Gastrocnemius medialis (tissue), 4 donors: ENCODE measurements around the gene APP. TPM values are rescaled to one million over a fixed set of nuclear protein-coding genes. Genes with fewer than 3 reads are reported as not detected.

Source experiments
- ATAC-seq, 2 donors: fragments of 150-250 bp; one replicate each; pipeline ENCODE4 v1.9.1; 2016
- DNase-seq, 2 donors: peaks; one replicate each; pipeline ENCODE4 v3.0.0-alpha.2; 2019
- H3K27ac ChIP-seq, 4 donors: fragments of 200-600 bp; sonication (generic); 1 replicate in 1 of 4; 2 replicates in 3 of 4; pipeline ENCODE4 v1.5.1; 2016 to 2018; ENCODE audit warnings: mild to moderate bottlenecking in 2 of 4, moderate library complexity in 1 of 4
- H3K27me3 ChIP-seq, 3 donors: fragments of 200-600 bp; sonication (generic) in 2 of 3; 1 replicate in 1 of 3; 2 replicates in 2 of 3; pipeline versions ENCODE4 v1.5.1 to v1.6.0; 2016 to 2019; ENCODE audit warnings: mild to moderate bottlenecking in 1 of 3, moderate library complexity in 1 of 3
- H3K36me3 ChIP-seq, 2 donors: fragments of 200-600 bp; sonication (generic) in 1 of 2; one replicate each; pipeline ENCODE4 v1.5.1; 2017 to 2018
- H3K4me1 ChIP-seq, 2 donors: fragments of 200-600 bp; sonication (generic) in 1 of 2; one replicate each; pipeline ENCODE4 v1.5.1; 2016 to 2017; ENCODE audit warnings: mild to moderate bottlenecking in 2 of 2
- H3K4me3 ChIP-seq, 4 donors: fragments of 200-600 bp; sonication (generic) in 3 of 4; 1 replicate in 1 of 4; 2 replicates in 3 of 4; pipeline ENCODE4 v1.5.1; 2016 to 2019; ENCODE audit warnings: mild to moderate bottlenecking in 2 of 4
- H3K9me3 ChIP-seq, 3 donors: fragments of 200-600 bp; sonication (generic) in 2 of 3; 1 replicate in 1 of 3; 2 replicates in 2 of 3; pipeline ENCODE4 v1.5.1; 2016 to 2019
- POLR2A ChIP-seq, 2 donors: fragments of 450-650 bp; IDR thresholded peaks; one replicate each; pipeline ENCODE4 v1.6.1; 2017; ENCODE audit warnings: antibody characterized with exemption in 2 of 2, mild to moderate bottlenecking in 2 of 2, moderate library complexity in 2 of 2
- in situ Hi-C, 4 donors: fragments of 200-750 bp; cut with MboI; loops; one replicate each; pipeline versions ENCODE4 v1.15.0 to v1.8.0; 2017; ENCODE audit warnings: low sequenced_read_pairs in 4 of 4
- intact Hi-C: fragments of 100-400 bp; cut with DNase I; formaldehyde crosslinking; loops from one replicate; pipeline ENCODE4 v1.15.1; 2023; ENCODE audit warnings: low total_unique reads
- total RNA-seq, 4 donors: library from RNA; depleted of rRNA; stranded (reverse); fragments of >200 nt; gene quantifications; one replicate each; pipeline versions ENCODE4 v1.1.0 to v1.2.3, GENCODE V29; 2016
- TF ChIP-seq, protein P1 (sequence below), 5 experiments: fragments of 450-650 bp in 3 of 5; fragments of 200-600 bp in 2 of 5; sonication (generic) in 2 of 5; IDR thresholded peaks in 4 of 5; conservative IDR thresholded peaks in 1 of 5; 1 replicate in 4 of 5; 2 replicates in 1 of 5; pipeline ENCODE4 v1.5.1; 2016 to 2019; ENCODE audit warnings: antibody characterized with exemption in 5 of 5, mild to moderate bottlenecking in 3 of 5, moderate library complexity in 3 of 5

APP gene
- total RNA-seq, 4 donors from 2014 or later = 45.8 to 73.2 (median 70.1) TPM

- Histone ChIP-seq H3K36me3 (no peaks in the 10 kb centered on the region), H3K27me3 (no peaks in the 10 kb centered on the region), H3K27ac (no peak overlapping the region), H3K4me1 (peaks cover 0 to 6% of the 10 kb centered on the region in 2 donors), H3K4me3 (no peak overlapping the region), H3K9me3 (no peaks in the 10 kb centered on the region)
- TF ChIP-seq POLR2A (IDR thresholded peaks at IDR 0.05) = no peak
- TF ChIP-seq, protein P1, sequence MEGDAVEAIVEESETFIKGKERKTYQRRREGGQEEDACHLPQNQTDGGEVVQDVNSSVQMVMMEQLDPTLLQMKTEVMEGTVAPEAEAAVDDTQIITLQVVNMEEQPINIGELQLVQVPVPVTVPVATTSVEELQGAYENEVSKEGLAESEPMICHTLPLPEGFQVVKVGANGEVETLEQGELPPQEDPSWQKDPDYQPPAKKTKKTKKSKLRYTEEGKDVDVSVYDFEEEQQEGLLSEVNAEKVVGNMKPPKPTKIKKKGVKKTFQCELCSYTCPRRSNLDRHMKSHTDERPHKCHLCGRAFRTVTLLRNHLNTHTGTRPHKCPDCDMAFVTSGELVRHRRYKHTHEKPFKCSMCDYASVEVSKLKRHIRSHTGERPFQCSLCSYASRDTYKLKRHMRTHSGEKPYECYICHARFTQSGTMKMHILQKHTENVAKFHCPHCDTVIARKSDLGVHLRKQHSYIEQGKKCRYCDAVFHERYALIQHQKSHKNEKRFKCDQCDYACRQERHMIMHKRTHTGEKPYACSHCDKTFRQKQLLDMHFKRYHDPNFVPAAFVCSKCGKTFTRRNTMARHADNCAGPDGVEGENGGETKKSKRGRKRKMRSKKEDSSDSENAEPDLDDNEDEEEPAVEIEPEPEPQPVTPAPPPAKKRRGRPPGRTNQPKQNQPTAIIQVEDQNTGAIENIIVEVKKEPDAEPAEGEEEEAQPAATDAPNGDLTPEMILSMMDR (IDR thresholded peaks at IDR 0.05 in 4 of 5, conservative IDR thresholded peaks at IDR 0.05 in 1 of 5) = no peak
- ATAC-seq (no peak), DNase-seq (no peak)
- in situ Hi-C loops (no loop called here), intact Hi-C loops (no loop called here)
Measured at GRCh38 chr21:26064506-26064905, 106.1 kb downstream of the APP start.

GRCh38 chr21:26061437-26061836 is 109.1 kb downstream of the APP start:
- no peaks in the 10 kb centered on the region for H3K36me3 ChIP-seq
- TF ChIP-seq, protein P1 (IDR thresholded peaks at IDR 0.05 in 4 of 5, conservative IDR thresholded peaks at IDR 0.05 in 1 of 5) = no peak
- TF ChIP-seq POLR2A (IDR thresholded peaks at IDR 0.05) = no peak
- peaks cover 0 to 6% of the 10 kb centered on the region in 2 donors for H3K4me1 ChIP-seq
- in situ Hi-C loops (no loop called here), intact Hi-C loops (no loop called here)
- H3K27ac ChIP-seq = peak overlapping the region in 2 of 4 donors; percentile 3 to 6
- no peak overlapping the region for H3K4me3 ChIP-seq
- DNase-seq = no peak
- H3K27me3 ChIP-seq = no peaks in the 10 kb centered on the region
- ATAC-seq = peak; percentile 62 to 80
- no peaks in the 10 kb centered on the region for H3K9me3 ChIP-seq

GRCh38 chr21:26060335-26061115 is 110.0 kb downstream of the APP start:
- intact Hi-C loops (no loop called here), in situ Hi-C loops (no loop called here)
- ATAC-seq (no peak), DNase-seq (no peak)
- Histone ChIP-seq H3K36me3 (no peaks in the 10 kb centered on the region), H3K27ac (peak overlapping the region; percentile 2 to 45 (median 26)), H3K4me1 (peaks cover 0 to 6% of the 10 kb centered on the region in 2 donors), H3K27me3 (no peaks in the 10 kb centered on the region), H3K4me3 (no peak overlapping the region), H3K9me3 (no peaks in the 10 kb centered on the region)
- no peak for TF ChIP-seq POLR2A (IDR thresholded peaks at IDR 0.05)
- TF ChIP-seq, protein P1 (IDR thresholded peaks at IDR 0.05 in 4 of 5, conservative IDR thresholded peaks at IDR 0.05 in 1 of 5) = no peak

DNA sequence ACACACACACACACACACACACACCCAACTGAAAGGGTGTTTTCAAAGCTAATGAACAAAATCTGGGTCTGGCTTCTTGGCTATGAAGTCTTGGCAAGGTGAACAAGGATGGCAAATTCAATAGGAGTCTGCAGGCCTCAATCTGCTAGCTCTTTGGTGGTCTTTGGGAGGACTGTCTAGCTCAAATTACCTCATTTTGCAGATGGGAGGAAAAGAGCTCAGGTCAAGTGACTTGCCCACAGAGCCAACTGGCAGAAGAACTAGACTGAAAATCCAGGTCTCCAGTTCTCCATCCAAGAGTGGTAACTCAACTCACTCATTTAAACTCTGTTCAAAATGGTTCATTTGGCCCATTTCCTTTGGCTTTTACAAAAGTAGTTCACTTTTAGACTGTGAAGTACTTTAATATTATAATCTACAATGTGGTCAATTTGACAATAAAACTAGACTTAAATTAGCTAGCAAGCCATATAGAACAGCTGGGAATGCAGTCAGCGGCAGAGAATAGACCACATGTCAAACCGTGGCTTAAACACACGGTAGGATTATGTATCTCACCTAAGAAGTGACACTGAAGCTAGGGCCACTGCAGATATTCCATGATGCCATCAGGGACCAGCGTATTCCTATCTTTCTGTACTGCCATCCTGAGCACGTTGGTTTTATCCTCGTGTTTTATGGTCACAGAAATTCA is 112.9 kb downstream of the APP start:
- H3K4me1 ChIP-seq = peaks cover 0 to 6% of the 10 kb centered on the region in 2 donors
- no peaks in the 10 kb centered on the region for H3K9me3 ChIP-seq
- DNase-seq = no peak

More for the DNA sequence above, 112.9 kb downstream of the APP start:
- TF ChIP-seq POLR2A (IDR thresholded peaks at IDR 0.05) = no peak
- TF ChIP-seq, protein P1 (IDR thresholded peaks at IDR 0.05 in 4 of 5, conservative IDR thresholded peaks at IDR 0.05 in 1 of 5) = no peak
- Histone ChIP-seq H3K27me3 (no peaks in the 10 kb centered on the region), H3K36me3 (no peaks in the 10 kb centered on the region), H3K4me3 (no peak overlapping the region), H3K27ac (no peak overlapping the region)
- in situ Hi-C loops (no loop called here), intact Hi-C loops (no loop called here)
- ATAC-seq = no peak
